Right renal cortex interstitium (tissue), 3 donors: ENCODE data around the gene VWA8. TPM values are rescaled to one million over a fixed set of nuclear protein-coding genes. Genes with fewer than 3 reads are reported as not detected.
"Not testable (repeated sequence)": the region's sequence is repeated elsewhere in the genome, so short reads cannot be mapped to it uniquely, and the experiment has no call there.

ENCODE experiments used
- DNase-seq, 3 donors: peaks; one replicate each; pipeline ENCODE4 v3.0.0-alpha.2; 2013; ENCODE audit warnings: low read depth in 3 of 3, low spot score in 2 of 3
- polyA plus RNA-seq, 3 donors: library from polyadenylated mRNA; unstranded; fragments of 120-200 nt; gene quantifications; one replicate each; pipeline ENCODE4 v1.2.1, GENCODE V29; 2013; ENCODE audit not compliant: insufficient read length in 3 of 3

The VWA8 gene
- polyA plus RNA-seq, 3 donors: 20.5 to 23.8 (median 21.5) TPM

- no peak for DNase-seq
These were observed 30.8 kb downstream of the VWA8 start for GRCh38 chr13:41930154-41930553.

GRCh38 chr13:41928323-41928722 lies 32.6 kb downstream of the VWA8 start:
- DNase-seq: no peak

- DNase-seq: no peak
These were observed 35.9 kb downstream of the VWA8 start for GRCh38 chr13:41925014-41925413.

GRCh38 chr13:41922894-41923293 lies 38.0 kb downstream of the VWA8 start:
- not testable (repeated sequence) for DNase-seq

GRCh38 chr13:41919741-41920487 lies 41.0 kb downstream of the VWA8 start:
- no peak for DNase-seq

- DNase-seq: no peak
These were observed 41.7 kb downstream of the VWA8 start for GRCh38 chr13:41919031-41919740.

- no peak for DNase-seq
These were observed 43.3 kb downstream of the VWA8 start for GRCh38 chr13:41917641-41918040.

- no peak for DNase-seq
These were observed 44.5 kb downstream of the VWA8 start for GRCh38 chr13:41916173-41916954.

GRCh38 chr13:41915081-41915480 lies 45.8 kb downstream of the VWA8 start:
- no peak for DNase-seq

GRCh38 chr13:41914552-41914951 lies 46.4 kb downstream of the VWA8 start:
- DNase-seq: no peak

- no peak for DNase-seq
These were observed 51.4 kb downstream of the VWA8 start for GRCh38 chr13:41909506-41909905.

GRCh38 chr13:41905600-41906254 lies 55.2 kb downstream of the VWA8 start:
- no peak for DNase-seq

GRCh38 chr13:41900918-41901317 lies 60.0 kb downstream of the VWA8 start:
- DNase-seq: no peak

GRCh38 chr13:41898411-41898810 lies 62.5 kb downstream of the VWA8 start:
- not testable (repeated sequence) for DNase-seq

- no peak for DNase-seq
These were observed 63.8 kb downstream of the VWA8 start for GRCh38 chr13:41897126-41897525.

GRCh38 chr13:41895478-41895877 lies 65.4 kb downstream of the VWA8 start:
- no peak for DNase-seq

- no peak for DNase-seq
These were observed 69.8 kb downstream of the VWA8 start for GRCh38 chr13:41891119-41891518.

- DNase-seq: no peak
These were observed 77.8 kb downstream of the VWA8 start for GRCh38 chr13:41883147-41883546.

- DNase-seq: not testable (repeated sequence)
These were observed 79.0 kb downstream of the VWA8 start for GRCh38 chr13:41881890-41882289.

GRCh38 chr13:41880966-41881365 lies 79.9 kb downstream of the VWA8 start:
- DNase-seq: no peak

GRCh38 chr13:41864658-41865057 lies 96.3 kb downstream of the VWA8 start:
- no peak for DNase-seq
